Superior temporal gyrus (tissue), 1 donor: Measurements from ENCODE around the gene JPT2.
"Not testable (repeated sequence)": the region's sequence is repeated elsewhere in the genome, so short reads cannot be mapped to it uniquely, and the experiment has no call there.

Source experiments
- DNase-seq: peaks from one replicate; pipeline ENCODE4 v3.0.0-alpha.2; 2016; ENCODE audit errors: extremely low spot score

The JPT2 gene

DNA sequence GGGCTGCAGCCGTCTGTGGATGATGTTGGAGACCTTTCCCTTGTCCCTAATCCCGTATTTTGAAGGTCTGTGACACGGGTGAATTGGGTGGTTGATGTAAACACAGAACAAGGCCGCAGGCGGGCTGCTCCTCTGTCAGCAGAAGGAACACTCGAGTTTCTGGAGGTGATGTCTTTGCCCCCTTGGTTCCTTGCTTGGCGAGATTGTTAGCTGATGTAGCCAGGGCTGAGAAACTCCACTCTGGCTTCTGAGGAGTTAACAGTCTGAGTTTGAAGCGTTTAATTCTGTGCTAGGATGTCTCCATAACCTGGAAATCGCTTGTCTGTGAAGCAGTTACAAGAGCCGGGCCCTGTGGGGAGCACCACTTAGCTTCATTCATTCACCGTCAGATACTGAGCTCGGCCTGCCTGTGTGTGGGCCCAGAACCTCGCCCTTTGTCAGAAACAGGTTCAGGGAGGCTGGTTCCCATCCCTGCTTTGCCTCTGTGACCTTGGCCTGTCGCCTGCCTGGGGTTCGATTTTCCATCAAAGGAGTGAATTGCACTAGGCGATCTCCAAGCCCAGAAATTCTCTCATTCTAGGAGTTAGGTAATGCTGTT, 29.2 kb downstream of the JPT2 start:
- DNase-seq, result peak; percentile 57

DNA sequence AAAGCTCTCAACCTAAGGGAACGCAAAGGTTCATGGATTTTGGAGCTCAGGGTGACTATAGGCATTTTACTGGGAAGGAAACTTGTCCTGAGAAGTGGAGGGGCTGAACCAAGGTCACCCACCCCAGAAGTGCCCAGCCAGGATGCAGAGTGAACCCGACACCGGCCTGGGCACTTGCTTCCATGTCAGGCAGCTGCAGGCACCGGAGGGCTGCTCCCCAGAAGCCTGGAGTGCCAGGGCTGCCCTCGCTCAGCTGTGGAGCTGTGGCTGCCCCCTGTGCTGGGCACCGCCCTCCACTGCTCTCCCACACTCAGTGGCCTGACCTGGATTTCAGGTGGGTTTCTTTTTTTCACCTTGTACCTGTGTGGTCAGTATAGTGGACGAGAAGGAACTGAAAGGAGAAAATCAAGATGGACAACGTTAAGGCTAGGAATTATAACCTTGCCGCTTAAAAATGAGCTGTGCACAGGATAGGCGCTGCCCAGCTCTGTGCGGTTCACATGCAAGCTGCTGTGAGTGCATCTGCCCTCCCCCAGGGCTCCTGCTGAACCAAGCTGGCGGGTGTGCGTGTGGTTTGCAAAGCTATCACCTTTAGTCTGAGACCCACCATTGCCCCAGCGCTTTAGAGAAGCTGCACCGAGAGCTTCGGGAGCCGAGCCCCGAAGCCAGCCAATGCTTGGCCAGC, 30.1 kb downstream of the JPT2 start:
- DNase-seq, result no peak

DNA sequence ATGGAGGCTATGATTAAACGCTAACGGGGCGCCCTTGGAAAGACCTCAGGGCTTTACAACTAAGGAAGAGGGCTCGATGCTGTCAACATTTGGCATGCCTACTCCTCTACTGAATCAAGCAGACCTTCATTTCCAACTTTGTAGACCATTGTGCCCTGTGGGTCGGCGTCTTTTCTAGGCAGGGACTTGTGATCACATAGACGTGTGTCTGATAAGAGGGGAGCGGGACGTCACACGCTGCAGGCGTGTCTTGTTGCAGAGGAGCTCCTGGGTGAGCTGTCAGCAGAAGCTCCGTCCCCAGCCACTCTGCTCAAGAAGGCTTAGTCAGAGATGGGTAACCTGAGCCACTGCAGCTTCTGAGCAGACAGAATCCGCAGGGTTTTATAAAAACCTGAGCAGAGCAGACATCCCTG, 30.7 kb downstream of the JPT2 start:
- DNase-seq, result peak; percentile 42

DNA sequence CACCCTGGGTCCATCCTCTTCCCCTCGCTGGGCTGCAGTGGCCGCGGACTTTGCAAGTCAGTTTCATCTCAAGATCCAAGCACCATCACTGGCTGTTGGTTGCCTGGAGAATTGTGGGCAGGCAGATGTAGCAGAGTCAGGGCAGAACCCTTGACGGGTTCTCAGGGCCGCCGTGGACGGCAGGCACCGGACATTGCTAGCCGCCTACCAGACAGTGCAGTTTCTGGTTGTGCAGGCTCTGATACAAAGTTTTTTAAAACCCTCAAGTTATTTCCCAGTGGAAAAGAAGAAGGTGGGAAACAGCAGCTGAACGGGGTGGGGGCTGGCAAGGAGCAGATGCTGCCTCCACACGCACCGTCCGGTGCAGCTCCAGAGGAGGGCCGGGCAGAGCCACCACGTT, 31.3 kb downstream of the JPT2 start:
- no peak for DNase-seq

DNA sequence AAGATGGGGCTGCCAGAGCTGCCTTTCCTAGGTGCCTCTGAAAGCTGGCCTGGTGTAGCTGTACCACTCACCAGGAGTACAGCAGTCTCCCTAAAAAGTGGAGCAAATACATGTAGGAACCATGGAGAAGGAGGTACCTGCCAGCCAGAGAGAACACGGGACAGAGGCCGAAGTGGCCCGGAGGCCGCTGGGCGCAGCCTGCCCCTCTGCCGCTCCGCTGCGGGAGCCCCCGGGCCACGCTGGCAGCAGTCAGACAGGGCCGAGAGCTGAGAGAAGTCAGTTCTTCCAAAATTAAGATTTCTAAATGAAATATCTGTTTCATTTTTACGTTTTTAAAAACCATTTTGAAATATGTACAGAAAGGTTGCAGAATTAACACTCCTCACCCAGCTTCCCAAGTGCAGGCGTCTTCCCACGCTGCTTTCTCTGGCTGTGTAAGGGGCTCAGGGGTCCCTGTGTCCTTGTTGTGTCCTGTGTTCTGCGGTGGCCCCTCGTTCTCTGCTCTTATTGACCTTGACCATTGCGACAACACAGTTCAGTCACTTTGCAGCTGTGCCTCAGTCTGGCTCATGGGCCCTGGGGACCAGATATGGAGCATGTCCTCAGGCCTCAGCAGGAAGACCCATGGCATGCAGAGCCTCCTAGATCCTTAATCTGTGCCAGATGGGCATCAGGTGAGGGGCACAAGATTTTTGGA, 32.9 kb downstream of the JPT2 start:
- no peak for DNase-seq

DNA sequence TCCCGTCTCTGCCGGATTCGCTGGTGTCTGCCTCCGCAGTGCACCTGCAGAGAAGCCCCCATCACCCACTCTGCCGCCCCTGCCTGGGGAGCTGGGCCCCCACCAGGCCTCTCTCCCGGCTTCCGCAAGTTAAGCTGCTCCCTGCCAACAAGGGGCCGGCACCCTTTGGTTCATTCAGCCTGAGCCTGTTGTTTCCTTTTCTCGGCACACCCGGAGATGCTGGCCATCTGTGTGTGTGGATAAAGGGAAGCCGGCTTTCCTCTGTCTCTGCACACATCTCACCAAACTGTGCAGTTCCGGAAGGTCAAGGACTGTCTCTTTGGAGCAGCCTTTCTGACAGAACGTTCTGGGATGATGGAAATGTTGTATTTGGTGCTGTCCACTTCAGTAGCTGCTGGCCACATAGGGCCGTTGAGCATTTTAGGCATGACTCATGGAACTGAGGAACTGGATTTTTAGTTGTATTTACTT, 34.7 kb downstream of the JPT2 start:
- DNase-seq, result peak; percentile 27

DNA sequence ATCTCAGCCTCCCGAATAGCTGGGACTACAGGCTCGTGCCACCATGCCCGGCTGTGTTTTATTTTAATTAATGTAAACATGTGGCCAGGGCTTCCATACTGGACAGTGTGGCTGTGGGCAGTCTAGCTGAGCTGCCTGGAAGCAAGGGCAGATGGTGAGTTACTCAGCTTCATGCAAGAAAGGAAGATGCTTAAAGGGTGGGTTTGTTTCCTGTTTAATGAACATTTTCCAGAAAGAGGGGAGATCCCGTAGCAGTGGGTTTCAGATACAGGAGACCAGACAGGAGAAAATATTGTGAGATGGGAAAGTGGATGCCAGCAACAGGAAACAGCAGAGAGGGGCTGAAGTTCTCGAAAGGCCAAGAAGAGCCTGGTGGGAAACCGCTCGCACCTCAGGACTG, 35.3 kb downstream of the JPT2 start:
- DNase-seq, result peak; percentile 5

DNA sequence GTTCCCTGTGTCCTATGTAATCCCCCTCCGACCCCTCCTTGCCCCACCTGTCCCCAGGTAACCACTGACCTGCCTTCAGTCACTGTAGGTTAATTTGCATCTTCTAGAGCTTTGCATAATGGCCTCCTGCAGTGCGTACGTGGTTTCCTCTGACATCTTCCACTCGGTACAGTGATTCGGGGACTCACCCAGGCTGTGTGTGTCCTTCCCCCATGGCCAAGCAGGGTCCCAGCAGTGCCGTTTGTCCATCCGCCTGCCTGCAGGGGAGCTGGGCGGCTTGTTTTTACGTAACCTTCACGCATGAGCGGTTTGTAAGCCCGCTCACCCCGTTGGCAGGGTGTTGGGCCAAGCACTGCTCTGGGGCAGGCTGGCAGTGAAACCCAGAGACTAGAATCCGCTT, 35.9 kb downstream of the JPT2 start:
- DNase-seq, result peak; percentile 8

DNA sequence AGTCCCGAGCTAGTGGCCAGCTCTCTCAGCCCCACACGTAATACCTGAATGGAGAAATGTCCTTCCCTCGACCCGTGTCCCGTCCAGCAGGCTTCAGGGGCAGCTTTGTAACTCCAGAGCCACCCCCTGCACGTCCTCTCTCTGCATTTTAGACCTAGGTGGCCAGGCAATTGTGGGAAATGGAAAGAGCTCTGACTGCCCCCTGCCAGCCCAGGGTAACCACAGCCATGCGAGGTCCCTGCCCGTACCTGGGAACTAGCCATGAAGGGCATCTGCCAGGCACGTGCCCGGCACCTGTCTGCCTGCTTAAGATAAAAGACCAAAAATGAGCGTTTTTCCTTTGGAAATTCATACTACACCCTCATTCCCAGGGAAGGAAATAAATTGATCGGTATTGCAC, 37.1 kb downstream of the JPT2 start:
- DNase-seq, result peak; percentile 1

DNA sequence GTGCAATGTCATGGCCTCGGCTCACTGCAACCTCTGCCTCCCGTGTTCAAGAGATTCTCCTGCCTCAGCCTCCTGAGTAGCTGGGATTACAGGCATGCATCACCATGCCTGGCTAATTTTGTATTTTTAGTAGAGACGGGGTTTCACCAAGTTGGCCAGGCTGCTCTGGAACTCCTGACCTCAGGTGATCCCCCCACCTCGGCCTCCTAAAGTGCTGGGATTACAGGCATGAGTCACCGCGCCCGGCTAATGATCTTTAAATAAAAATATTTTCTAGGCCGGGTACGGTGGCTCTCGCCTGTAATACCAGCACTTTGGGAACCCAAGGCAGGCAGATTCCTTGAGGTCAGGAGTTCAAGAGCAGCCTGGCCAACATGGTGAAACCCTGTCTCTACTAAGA, 40.2 kb downstream of the JPT2 start:
- DNase-seq, result not testable (repeated sequence)

DNA sequence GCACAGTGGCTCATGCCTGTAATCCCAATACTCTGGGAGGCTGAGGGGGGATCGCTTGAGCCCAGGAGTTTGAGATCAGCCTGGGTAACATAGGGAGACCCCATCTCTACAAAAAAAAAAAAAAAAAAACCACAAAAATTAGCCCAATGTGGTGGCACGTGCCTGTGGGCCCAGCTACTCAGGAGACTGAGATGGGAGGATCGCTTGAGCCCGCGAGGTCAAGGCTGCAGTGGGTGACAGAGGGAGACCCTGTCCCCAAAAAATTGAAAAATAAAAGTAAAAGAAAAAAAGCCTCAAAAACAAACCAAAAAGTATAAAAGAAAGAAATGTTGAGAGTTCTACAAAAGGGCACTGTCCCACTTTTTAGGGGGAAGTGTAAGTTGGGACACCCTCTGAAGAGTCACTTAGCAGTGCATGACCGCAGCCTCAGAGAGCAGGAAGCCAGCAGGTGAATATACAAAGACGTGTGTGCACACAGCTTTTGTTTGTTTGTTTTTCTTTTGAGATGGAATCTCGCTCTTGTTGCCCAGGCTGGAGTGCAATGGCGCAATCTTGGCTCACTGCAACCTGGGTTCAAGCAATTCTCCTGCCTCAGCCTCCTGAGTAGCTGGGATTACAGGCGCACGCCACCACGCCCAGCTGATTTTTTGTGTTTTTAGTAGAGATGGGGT, 41.6 kb downstream of the JPT2 start:
- DNase-seq, result peak; percentile 6

DNA sequence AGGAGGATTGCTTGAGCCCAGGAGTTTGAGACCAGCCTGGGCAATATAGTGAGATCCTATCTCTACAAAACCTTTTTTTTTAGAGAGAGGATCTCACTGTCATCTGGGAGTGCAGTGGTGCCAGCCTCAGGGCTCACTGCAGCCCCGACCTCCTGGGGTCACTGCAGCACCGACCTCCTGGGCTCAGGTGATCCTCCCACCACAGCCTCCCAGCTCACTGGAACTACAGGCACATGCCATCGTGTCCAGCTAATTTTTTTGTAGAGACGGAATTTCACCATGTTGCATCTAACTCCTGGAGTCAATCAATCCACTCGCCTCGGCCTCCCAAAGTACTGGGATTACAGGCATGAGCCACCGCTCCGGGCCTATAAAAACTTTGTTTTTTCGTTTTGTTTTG, 43.3 kb downstream of the JPT2 start:
- DNase-seq, result peak; percentile 5

DNA sequence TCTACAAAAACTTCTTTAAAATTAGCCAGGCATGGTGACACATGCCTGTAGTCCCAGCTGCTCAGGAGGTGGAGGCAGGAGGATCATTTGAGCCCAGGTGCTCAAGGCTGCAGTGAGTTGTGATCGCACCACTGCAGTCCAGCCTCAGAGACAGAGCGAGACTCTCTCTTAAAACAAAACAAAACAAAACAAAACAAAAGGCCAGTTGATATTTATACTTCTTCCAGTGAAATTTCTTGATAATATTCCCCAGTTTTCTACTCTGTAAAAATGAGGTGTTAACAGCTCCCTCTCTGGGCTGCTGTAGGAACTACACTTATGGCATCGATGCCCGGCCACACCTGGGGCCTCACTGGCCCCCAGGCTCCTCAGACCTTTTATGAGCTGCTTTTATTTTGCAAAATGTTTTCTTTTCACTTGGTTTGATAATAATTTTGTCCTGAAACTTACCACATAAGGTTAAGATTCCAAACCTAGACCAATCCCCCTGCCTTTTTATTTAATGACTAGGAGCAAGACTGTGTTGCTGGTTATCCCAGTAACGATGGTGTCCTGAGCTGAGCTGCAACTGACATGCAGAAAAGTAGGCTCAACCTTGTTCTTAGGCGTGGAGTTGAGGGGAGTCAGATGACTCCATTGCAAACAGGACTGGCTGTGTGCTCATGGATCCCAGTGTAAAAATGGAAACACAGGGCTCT, 45.5 kb downstream of the JPT2 start:
- peak; percentile 86 for DNase-seq

DNA sequence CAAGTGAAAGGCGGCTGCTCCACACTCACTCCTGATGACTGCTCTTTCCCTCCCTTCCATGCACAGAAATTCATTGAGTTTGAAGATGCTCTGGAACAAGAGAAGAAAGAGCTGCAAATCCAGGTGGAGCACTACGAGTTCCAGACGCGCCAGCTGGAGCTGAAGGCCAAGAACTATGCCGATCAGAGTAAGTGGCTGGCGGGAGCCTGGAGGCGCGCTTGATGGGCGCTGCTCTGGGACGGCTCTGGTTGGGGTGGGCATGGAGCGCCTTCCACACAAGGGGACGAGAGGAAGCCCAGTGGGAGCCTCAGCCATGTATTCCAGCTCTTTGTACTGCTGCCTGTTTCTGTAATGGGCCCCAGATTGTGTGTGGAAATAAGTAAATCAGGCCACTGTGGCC, 46.4 kb downstream of the JPT2 start:
- DNase-seq, result no peak

DNA sequence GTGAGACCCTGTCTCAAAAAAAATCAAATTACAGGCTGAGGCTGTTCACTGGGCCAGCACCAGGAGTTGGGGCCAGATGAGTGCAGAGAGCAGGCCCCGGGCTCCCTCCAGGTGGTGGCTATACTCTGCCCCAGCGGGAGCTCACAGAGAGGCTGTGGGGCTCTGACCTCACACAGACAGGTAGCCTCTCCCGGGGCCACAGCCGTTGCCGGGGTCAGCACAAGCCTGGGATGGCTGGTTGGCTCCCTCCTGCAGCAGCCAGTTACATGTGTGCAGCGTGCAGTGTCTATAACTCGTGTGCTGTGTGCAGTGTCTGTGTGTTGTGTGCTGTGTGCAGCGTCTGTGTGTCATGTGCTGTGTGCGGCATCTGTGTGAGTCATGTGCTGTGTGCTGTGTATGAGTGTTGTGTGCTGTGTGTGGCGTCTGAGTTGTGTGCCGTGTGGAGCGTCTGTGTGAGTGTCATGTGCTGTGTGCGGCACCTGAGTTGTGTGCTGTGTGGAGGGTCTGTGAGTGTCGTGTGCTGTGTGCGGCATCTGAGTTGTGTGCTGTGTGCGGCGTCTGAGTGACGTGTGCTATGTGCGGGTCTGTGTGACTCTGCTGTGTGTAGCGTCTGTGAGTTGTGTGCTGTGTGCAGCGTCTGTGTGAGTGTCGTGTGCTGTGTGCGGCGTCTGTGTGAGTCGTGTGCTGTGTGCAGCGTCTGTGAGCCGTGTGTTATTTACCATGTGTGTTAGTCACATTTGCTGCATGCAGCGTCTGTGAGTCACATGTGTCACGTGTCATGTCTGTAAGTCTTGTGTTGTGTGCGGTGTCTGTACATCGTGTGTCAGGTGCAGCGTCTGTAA, 48.8 kb downstream of the JPT2 start:
- no peak for DNase-seq

DNA sequence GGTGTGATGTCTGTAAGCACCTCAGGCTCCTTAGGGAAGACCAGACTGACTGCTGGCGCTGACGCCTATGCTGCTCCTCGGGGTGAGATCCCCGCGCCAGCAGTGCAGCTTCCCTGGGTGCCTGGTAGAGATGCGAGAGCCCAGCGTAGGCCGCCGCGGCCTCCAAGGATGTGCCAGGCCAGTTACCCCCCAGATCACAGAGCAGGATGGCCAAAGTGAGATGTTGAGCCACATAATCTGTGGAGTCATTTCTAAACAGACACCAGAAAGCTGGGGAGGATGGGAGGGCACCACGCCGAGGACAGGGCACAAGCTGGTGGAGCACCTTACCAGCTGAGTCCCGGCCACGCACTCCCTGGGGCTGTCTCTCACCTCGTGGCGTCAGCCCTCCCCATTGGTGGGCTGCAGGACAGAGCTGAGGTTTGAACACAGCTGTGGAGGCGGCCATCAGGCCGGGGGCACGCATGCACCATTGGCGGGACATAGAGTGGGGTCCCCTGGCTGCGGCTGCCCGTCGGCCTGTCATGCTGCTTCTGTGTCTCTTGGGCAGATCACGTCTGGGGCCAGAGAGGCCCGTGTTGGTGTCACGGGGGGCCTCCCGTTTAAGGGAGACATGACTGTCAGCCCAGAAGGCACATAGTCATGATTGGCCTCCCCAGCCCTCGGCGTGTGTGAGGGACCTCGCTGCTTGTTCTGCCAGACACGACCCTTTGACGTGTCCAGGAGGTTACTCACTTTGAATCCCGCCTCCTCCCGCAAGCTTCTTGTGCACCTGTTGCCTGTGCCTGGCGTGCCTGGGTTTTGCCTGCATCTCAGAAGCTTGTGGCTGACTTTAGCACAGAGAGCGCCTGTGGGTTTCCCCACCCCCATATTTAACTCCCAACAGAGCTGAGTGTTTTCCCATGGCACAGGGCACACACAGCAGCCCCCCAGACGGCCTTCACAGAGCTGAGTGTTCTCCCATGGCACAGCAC, 49.9 kb downstream of the JPT2 start:
- DNase-seq, result no peak

DNA sequence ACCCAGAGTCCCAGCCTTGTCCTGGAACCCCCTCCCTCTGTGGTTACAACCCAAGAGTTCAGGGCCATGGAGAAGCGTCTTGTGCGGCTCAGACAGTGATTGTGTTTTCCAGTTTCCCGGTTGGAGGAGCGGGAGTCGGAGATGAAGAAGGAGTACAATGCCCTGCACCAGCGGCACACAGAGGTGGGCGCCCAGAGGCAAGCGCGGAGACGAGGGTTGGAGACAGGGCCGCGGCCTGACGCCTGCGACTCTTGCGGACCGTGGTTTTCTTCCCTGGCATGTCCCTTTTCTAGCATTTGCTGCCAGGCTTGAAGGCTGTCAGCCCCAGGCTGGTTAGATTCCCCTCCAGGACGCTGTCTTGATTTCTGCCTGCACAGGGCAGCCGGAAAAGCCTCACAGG, 50.9 kb downstream of the JPT2 start:
- no peak for DNase-seq

DNA sequence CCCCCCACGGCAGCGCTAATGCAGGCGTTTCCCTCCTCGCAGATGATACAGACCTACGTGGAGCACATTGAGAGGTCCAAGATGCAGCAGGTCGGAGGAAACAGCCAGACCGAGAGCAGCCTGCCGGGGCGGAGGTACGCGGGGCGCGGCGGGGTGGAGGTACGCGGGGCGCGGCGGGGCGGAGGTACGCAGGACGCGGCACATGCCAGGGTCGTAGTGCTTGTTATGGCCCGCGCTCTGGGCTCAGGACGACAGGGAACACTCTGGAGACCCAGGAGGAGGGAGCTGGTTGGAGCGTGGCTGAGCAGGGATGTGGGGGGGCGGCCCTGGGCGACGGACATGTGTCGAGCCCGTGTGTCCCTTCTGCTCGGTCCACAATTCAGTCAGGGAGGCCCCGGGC, 51.4 kb downstream of the JPT2 start:
- DNase-seq, result no peak

DNA sequence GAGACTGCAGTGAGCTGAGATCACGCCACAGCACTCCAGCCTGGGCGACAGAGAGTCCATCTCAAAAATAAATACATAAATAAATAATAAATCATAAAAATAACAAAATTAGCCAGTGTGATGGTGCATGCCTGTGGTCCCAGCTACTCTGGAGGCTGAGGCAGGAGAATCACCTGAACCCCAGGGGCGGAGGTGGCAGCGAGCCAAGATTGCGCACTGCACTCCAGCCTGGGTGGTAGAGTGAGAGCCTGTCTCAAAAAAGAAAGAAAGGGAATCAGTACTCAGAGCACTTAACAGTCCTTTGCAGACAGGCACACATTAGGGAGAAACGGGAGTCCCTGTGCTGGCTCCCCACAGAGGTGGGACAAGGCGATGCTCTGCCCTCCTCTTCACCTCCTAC, 53.0 kb downstream of the JPT2 start:
- no peak for DNase-seq

DNA sequence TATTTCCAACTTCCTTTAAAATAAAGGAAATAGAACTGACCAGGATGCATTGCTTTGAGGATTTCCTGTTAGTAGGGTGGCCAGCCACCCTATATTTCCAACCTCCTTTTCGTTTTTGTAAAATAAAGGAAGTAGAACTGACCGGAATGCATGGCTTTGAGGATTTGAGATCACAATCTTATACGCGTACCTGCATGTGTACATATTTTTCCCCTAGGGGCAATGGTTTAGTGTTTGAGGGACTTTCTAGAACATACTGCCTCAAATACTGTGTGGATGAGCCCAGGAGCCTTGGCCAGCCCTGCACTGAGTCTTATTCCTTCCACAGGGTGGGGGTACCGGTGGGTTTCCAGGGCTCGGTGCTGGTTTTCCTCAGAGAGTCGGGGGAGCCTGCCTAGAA, 53.5 kb downstream of the JPT2 start:
- DNase-seq, result peak; percentile 2
